A549 (cell line): Measurements from ENCODE around the gene TSPAN16. TPM values are rescaled to one million over a fixed set of nuclear protein-coding genes. Genes with fewer than 3 reads are reported as not detected.
A peak's percentile ranks its signal among the peaks of the same experiment; 100 is the strongest.

Experiments used
- ATAC-seq, 2 experiments: fragments of 200-7000 bp in 1 of 2; fragments of >200 bp in 1 of 2; cut with Nextera tagmentation in 1 of 2; cut with Tn5 transposase in 1 of 2; 3 replicates each; pipeline versions ENCODE4 v1.8.0 to v1.9.1; 2018 to 2020; ENCODE audit warnings: mild to moderate bottlenecking in 1 of 2, moderate library complexity in 1 of 2
- CTCF ChIA-PET: fragments of 300-600 bp; sonication (Branson Sonifier 250); formaldehyde crosslinking; extraction: SDS; loops from one replicate; lab custom pipeline; 2021; ENCODE audit warnings: antibody characterized with exemption, inconsistent platforms; lab: Yijun Ruan, JAX
- POLR2A ChIA-PET: fragments of 350-600 bp; formaldehyde crosslinking; extraction: SDS; loops from one replicate; lab custom pipeline; 2021; ENCODE audit warnings: antibody characterized with exemption, inconsistent platforms; lab: Yijun Ruan, JAX
- DNase-seq, 2 experiments: peaks; one replicate each; pipeline versions ENCODE4 v3.0.0 to v3.0.0-alpha.2; 2011 to 2016; ENCODE audit warnings: low read depth in 1 of 2, low spot score in 1 of 2
- FAIRE-seq: peaks from 2 replicates; lab custom pipeline; 2011; peaks lifted over from hg19 to GRCh38; lab: Jason Lieb, UNC
- H3K27ac ChIP-seq, 2 experiments: fragments of >200 bp; sonication (Bioruptor Twin); formaldehyde crosslinking; 3 replicates each; pipeline ENCODE4 v1.5.1; 2016 to 2017
- H3K4me1 ChIP-seq: fragments of >200 bp; sonication (Bioruptor Twin); formaldehyde crosslinking; 3 replicates; pipeline ENCODE4 v1.6.1; 2016
- H3K4me2 ChIP-seq: fragments of >200 bp; sonication (Bioruptor Twin); formaldehyde crosslinking; 3 replicates; pipeline ENCODE4 v1.6.1; 2016
- H3K4me3 ChIP-seq: fragments of >200 bp; sonication (Bioruptor Twin); formaldehyde crosslinking; 3 replicates; pipeline ENCODE4 v1.5.1; 2016
- H3K9me3 ChIP-seq: fragments of >200 bp; sonication (Bioruptor Twin); formaldehyde crosslinking; 3 replicates; pipeline ENCODE4 v1.6.1; 2016
- CBX2 ChIP-seq: fragments of 200-600 bp; sonication (generic); IDR thresholded peaks from 2 replicates; pipeline ENCODE4 v1.6.1; 2016; ENCODE audit warnings: low read depth, mild to moderate bottlenecking, borderline replicate concordance
- CBX8 ChIP-seq: fragments of 200-600 bp; sonication (generic); IDR thresholded peaks from 2 replicates; pipeline ENCODE4 v1.6.1; 2016
- CEBPB ChIP-seq, 2 experiments: fragments of >200 bp in 1 of 2; sonication (Bioruptor Twin) in 1 of 2; formaldehyde crosslinking in 1 of 2; IDR thresholded peaks; 2 replicates each; pipeline ENCODE4 v1.6.1; 2012 to 2016
- EHMT2 ChIP-seq: fragments of 200-600 bp; sonication (generic); IDR thresholded peaks from 2 replicates; pipeline ENCODE4 v1.6.1; 2016; ENCODE audit warnings: antibody characterized with exemption, low read depth, mild to moderate bottlenecking, moderate library complexity
- EP300 ChIP-seq, 2 experiments: fragments of >200 bp; sonication (Bioruptor Twin); formaldehyde crosslinking; IDR thresholded peaks; 2 replicates in 1 of 2; 3 replicates in 1 of 2; pipeline ENCODE4 v1.6.1; 2016 to 2017
- FOSB ChIP-seq: fragments of 250-450 bp; sonication (Bioruptor Pico); IDR thresholded peaks from 2 replicates; pipeline ENCODE4 v1.5.0; 2020; ENCODE audit warnings: mild to moderate bottlenecking, moderate library complexity
- FOSL2 ChIP-seq, 2 experiments: fragments of 450-650 bp in 1 of 2; fragments of >200 bp in 1 of 2; sonication (Bioruptor Twin) in 1 of 2; formaldehyde crosslinking; IDR thresholded peaks; 2 replicates each; pipeline versions ENCODE4 v1.5.0 to v1.6.1; 2016 to 2020; ENCODE audit warnings: mild to moderate bottlenecking in 1 of 2, moderate library complexity in 1 of 2
- FOXS1 ChIP-seq: fragments of 250-450 bp; sonication (Bioruptor Pico); IDR thresholded peaks from 2 replicates; pipeline ENCODE4 v1.5.0; 2020; ENCODE audit warnings: mild to moderate bottlenecking, moderate library complexity
- GATA3 ChIP-seq: IDR thresholded peaks from 2 replicates; pipeline ENCODE4 v1.6.1; 2012; ENCODE audit warnings: borderline replicate concordance
- HDAC2 ChIP-seq: fragments of 200-600 bp; sonication (generic); IDR thresholded peaks from 2 replicates; pipeline ENCODE4 v1.6.1; 2016
- HEYL ChIP-seq: fragments of 250-450 bp; sonication (Bioruptor Pico); IDR thresholded peaks from 2 replicates; pipeline ENCODE4 v1.8.0; 2021; ENCODE audit warnings: mild to moderate bottlenecking, moderate library complexity
- JUN ChIP-seq, 2 experiments: fragments of >200 bp; sonication (Bioruptor Twin); formaldehyde crosslinking; IDR thresholded peaks; 2 replicates in 1 of 2; 3 replicates in 1 of 2; pipeline ENCODE4 v1.6.1; 2016 to 2017
- KDM1A ChIP-seq: fragments of 200-600 bp; sonication (generic); IDR thresholded peaks from 2 replicates; pipeline ENCODE4 v1.6.1; 2016; ENCODE audit warnings: low read depth, mild to moderate bottlenecking
- NR3C1 ChIP-seq: fragments of >200 bp; sonication (Bioruptor Twin); formaldehyde crosslinking; IDR thresholded peaks from 3 replicates; pipeline ENCODE4 v1.6.1; 2017
- POLR2A ChIP-seq: IDR thresholded peaks from 2 replicates; pipeline ENCODE4 v1.6.1; 2012; ENCODE audit warnings: mild to moderate bottlenecking, low read length
- RAD21 ChIP-seq, 2 experiments: fragments of >200 bp in 1 of 2; sonication (Bioruptor Twin) in 1 of 2; formaldehyde crosslinking in 1 of 2; IDR thresholded peaks in 1 of 2; conservative IDR thresholded peaks in 1 of 2; 2 replicates in 1 of 2; 3 replicates in 1 of 2; pipeline ENCODE4 v1.6.1; 2012 to 2018; ENCODE audit warnings: inconsistent platforms in 1 of 2
- RCOR1 ChIP-seq: fragments of 150-350 bp; IDR thresholded peaks from 2 replicates; pipeline ENCODE4 v1.6.1; 2014; ENCODE audit warnings: antibody characterized with exemption, low read length, low read depth
- RFX5 ChIP-seq: fragments of 450-650 bp; IDR thresholded peaks from 2 replicates; pipeline ENCODE4 v1.7.1; 2014; ENCODE audit warnings: antibody characterized with exemption, mild to moderate bottlenecking, moderate library complexity
- RNF2 ChIP-seq: fragments of 200-600 bp; sonication (generic); IDR thresholded peaks from 2 replicates; pipeline ENCODE4 v1.6.1; 2016; ENCODE audit warnings: low read depth, mild to moderate bottlenecking, antibody characterized with exemption, moderate library complexity, borderline replicate concordance
- ZNF302 ChIP-seq: fragments of 250-450 bp; sonication (Bioruptor Pico); IDR thresholded peaks from 2 replicates; pipeline ENCODE4 v1.9.0; 2021; ENCODE audit warnings: inconsistent platforms, mild to moderate bottlenecking, moderate library complexity
- WGBS: methylation state at CpG from one replicate; pipeline ENCODE4 v1.1.6; 2017; ENCODE audit errors: missing lambda C conversion rate; 5-methylcytosine and 5-hydroxymethylcytosine counted together
- polyA plus RNA-seq, 4 experiments: library from polyadenylated mRNA; depleted of rRNA in 3 of 4; stranded (reverse); fragments of >200 nt; fragmentation: RNase III in 1 of 4; extraction: RNeasy Plus Mini Kit Qiagen cat#74134 plus additional on column Dnase treatment in 1 of 4; gene quantifications; 2 replicates in 3 of 4; 3 replicates in 1 of 4; pipeline ENCODE4 v1.2.3, GENCODE V29; 2011 to 2017
- TF ChIP-seq, protein P1 (sequence below): fragments of >200 bp; sonication (Bioruptor Twin); formaldehyde crosslinking; IDR thresholded peaks from 3 replicates; pipeline ENCODE4 v1.6.1; 2016
- TF ChIP-seq, protein P2 (sequence below): fragments of 200-600 bp; sonication (generic); IDR thresholded peaks from 2 replicates; pipeline ENCODE4 v1.6.1; 2016; ENCODE audit warnings: antibody characterized with exemption, mild to moderate bottlenecking, moderate library complexity
- TF ChIP-seq, protein P3 (sequence below): IDR thresholded peaks from 2 replicates; pipeline ENCODE4 v1.6.1; 2012; ENCODE audit warnings: low read depth, borderline replicate concordance
- TF ChIP-seq, protein P4 (sequence below): IDR thresholded peaks from 2 replicates; pipeline ENCODE4 v1.6.1; 2012
- TF ChIP-seq, protein P5 (sequence below): fragments of >200 bp; sonication (Bioruptor Twin); formaldehyde crosslinking; IDR thresholded peaks from 2 replicates; pipeline ENCODE4 v1.6.1; 2016
- TF ChIP-seq, protein P6 (sequence below): fragments of 250-450 bp; sonication (Bioruptor Pico); IDR thresholded peaks from 2 replicates; pipeline ENCODE4 v1.5.0; 2020; ENCODE audit warnings: low read depth, mild to moderate bottlenecking, moderate library complexity

TSPAN16 gene
- polyA plus RNA-seq, 2 of the 4 experiments (the other 2 are of a cell fraction) = not detected

DNA sequence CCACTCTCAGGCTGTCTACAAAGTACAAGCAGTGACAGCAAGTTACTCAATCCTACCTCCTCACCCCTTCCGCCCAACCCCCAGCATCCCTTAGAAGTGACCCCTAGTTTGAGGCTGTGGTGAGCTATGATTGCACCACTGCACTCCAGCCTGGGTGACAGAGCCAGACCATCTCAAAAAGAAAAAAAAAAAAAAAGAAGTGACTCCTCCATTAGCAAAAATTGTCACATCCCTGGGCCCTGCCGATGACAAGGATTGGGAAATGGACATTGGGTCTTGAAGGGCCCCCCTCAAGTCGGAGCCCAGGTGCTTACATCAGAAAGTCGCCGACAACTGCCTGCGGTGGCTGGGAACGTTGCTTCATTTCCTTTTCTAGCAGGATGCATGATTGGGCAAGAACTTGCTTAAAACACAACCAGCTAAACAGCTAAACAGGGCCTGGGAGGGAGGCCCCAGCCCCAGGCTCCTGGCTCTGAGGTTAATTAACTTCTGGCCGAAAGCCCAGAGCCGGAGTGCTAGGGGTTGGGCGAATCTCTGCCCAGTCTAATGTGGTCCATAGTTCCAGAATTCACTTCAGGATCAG, 28.2 kb downstream of the TSPAN16 start:
- peak overlapping the region; percentile 68 for H3K4me2 ChIP-seq
- no peak for FAIRE-seq
- POLR2A ChIA-PET = interaction anchor here (1.0 to 1.9 kb wide), 4 partner anchors 15 to 57 kb away, joined by 4 to 7 read pairs (median 6); partner anchors contain the start of genes CCDC159, RAB3D and TMEM205

DNA sequence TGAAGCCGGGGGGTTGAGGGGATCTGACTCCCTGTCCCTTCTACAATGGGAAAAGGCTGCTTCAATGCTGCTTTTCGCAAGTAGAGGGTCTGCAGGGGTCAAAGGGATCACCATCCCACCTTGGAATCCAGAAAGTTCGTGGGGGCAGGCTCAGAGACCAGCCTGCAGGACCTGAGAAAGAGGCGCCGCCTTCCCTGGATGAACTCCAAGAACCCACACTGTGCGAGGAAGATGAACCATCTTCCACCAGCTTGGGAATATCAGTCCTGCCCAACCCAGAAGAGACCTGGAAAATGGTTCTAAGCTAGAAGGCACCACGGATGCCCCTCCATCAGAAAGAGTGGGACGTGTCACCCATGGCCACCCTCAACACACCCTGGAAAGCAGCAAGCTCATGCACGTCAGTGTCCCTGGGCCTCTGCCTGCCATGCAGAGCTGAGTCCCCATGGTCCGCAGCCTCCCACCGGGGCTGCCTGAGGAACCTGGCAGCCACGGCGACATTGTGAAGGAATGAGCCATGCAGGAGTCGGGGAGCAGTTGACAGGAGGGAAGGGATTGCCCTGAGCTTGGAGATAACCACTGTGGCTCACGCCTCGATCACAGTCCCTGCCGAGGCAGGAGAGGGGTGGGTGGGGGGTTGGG, 28.9 kb downstream of the TSPAN16 start:
- no peak for TF ChIP-seq RFX5
- no peak for TF ChIP-seq ZNF302
- no peak for TF ChIP-seq GATA3
- TF ChIP-seq FOSL2 (IDR thresholded peaks at IDR 0.05) = no peak
- no peak for TF ChIP-seq FOSL2 (CRISPR knock-in tag; IDR thresholded peaks at IDR 0.05)
- TF ChIP-seq POLR2A = no peak
- no peak for TF ChIP-seq KDM1A
- TF ChIP-seq, protein P1, sequence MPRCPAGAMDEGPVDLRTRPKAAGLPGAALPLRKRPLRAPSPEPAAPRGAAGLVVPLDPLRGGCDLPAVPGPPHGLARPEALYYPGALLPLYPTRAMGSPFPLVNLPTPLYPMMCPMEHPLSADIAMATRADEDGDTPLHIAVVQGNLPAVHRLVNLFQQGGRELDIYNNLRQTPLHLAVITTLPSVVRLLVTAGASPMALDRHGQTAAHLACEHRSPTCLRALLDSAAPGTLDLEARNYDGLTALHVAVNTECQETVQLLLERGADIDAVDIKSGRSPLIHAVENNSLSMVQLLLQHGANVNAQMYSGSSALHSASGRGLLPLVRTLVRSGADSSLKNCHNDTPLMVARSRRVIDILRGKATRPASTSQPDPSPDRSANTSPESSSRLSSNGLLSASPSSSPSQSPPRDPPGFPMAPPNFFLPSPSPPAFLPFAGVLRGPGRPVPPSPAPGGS = no peak
- no peak for TF ChIP-seq NR3C1
- TF ChIP-seq HEYL = no peak
- TF ChIP-seq, protein P2, sequence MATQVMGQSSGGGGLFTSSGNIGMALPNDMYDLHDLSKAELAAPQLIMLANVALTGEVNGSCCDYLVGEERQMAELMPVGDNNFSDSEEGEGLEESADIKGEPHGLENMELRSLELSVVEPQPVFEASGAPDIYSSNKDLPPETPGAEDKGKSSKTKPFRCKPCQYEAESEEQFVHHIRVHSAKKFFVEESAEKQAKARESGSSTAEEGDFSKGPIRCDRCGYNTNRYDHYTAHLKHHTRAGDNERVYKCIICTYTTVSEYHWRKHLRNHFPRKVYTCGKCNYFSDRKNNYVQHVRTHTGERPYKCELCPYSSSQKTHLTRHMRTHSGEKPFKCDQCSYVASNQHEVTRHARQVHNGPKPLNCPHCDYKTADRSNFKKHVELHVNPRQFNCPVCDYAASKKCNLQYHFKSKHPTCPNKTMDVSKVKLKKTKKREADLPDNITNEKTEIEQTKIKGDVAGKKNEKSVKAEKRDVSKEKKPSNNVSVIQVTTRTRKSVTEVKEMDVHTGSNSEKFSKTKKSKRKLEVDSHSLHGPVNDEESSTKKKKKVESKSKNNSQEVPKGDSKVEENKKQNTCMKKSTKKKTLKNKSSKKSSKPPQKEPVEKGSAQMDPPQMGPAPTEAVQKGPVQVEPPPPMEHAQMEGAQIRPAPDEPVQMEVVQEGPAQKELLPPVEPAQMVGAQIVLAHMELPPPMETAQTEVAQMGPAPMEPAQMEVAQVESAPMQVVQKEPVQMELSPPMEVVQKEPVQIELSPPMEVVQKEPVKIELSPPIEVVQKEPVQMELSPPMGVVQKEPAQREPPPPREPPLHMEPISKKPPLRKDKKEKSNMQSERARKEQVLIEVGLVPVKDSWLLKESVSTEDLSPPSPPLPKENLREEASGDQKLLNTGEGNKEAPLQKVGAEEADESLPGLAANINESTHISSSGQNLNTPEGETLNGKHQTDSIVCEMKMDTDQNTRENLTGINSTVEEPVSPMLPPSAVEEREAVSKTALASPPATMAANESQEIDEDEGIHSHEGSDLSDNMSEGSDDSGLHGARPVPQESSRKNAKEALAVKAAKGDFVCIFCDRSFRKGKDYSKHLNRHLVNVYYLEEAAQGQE = no peak
- no peak for TF ChIP-seq FOXS1 (CRISPR knock-in tag)
- no peak for TF ChIP-seq HDAC2
- TF ChIP-seq, protein P3, sequence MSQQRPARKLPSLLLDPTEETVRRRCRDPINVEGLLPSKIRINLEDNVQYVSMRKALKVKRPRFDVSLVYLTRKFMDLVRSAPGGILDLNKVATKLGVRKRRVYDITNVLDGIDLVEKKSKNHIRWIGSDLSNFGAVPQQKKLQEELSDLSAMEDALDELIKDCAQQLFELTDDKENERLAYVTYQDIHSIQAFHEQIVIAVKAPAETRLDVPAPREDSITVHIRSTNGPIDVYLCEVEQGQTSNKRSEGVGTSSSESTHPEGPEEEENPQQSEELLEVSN = no peak
- no peak for TF ChIP-seq RNF2
- no peak for TF ChIP-seq JUN (IDR thresholded peaks at IDR 0.05)
- no peak for TF ChIP-seq FOSB (CRISPR knock-in tag)
- TF ChIP-seq, protein P4, sequence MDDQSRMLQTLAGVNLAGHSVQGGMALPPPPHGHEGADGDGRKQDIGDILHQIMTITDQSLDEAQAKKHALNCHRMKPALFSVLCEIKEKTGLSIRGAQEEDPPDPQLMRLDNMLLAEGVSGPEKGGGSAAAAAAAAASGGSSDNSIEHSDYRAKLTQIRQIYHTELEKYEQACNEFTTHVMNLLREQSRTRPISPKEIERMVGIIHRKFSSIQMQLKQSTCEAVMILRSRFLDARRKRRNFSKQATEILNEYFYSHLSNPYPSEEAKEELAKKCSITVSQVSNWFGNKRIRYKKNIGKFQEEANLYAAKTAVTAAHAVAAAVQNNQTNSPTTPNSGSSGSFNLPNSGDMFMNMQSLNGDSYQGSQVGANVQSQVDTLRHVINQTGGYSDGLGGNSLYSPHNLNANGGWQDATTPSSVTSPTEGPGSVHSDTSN = no peak
- TF ChIP-seq RAD21 (conservative IDR thresholded peaks at IDR 0.05 in 1 of 2, IDR thresholded peaks at IDR 0.05 in 1 of 2) = no peak
- no peak for TF ChIP-seq RCOR1
- TF ChIP-seq CBX2 = no peak
- Histone ChIP-seq H3K4me2 (peak overlapping the region; percentile 68), H3K4me3 (no peak overlapping the region), H3K9me3 (no peaks in the 10 kb centered on the region), H3K27ac (peak overlapping the region; percentile 79 to 89), H3K4me1 (peaks cover 33% of the 10 kb centered on the region)
- DNase-seq (no peak), ATAC-seq (peak; percentile 25 to 54; a peak in 3 of 6 replicates), FAIRE-seq (no peak)
- POLR2A ChIA-PET = interaction anchor here (1.0 to 1.9 kb wide), 4 partner anchors 15 to 57 kb away, joined by 4 to 7 read pairs (median 6); partner anchors contain the start of genes CCDC159, RAB3D and TMEM205
- WGBS = 81% methylated on average over 11 of the region's 17 CpGs
- CTCF ChIA-PET = interaction anchor here (0.8 to 1.8 kb wide), 5 partner anchors 29 to 158 kb away, joined by 3 to 6 read pairs (median 4); partner anchors contain the start of gene TSPAN16

More for the DNA sequence above, 28.2 kb downstream of the TSPAN16 start:
- Histone ChIP-seq H3K4me1 (peaks cover 39% of the 10 kb centered on the region), H3K27ac (peak overlapping the region; percentile 79 to 89), H3K9me3 (no peaks in the 10 kb centered on the region), H3K4me3 (no peak overlapping the region)
- CTCF ChIA-PET = interaction anchor here (0.7 to 1.8 kb wide), 7 partner anchors 29 to 160 kb away, joined by 3 to 6 read pairs (median 3); partner anchors contain the start of gene TSPAN16
- WGBS = 17% methylated on average over 10 of the region's 10 CpGs
- ATAC-seq = peak; percentile 84 to 86; a peak in 5 of 6 replicates
- DNase-seq = peak in 1 of 2 experiments; percentile 74
- TF ChIP-seq EP300 (IDR thresholded peaks at IDR 0.05) = peak; percentile 41 to 48; a peak in 1 of 5 replicates
- TF ChIP-seq, protein P5, sequence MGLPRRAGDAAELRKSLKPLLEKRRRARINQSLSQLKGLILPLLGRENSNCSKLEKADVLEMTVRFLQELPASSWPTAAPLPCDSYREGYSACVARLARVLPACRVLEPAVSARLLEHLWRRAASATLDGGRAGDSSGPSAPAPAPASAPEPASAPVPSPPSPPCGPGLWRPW = no peak
- TF ChIP-seq EHMT2 = no peak
- no peak for TF ChIP-seq CBX8
- TF ChIP-seq CEBPB (IDR thresholded peaks at IDR 0.05) = peak; percentile 83 to 93
- TF ChIP-seq JUN (IDR thresholded peaks at IDR 0.05) = peak; percentile 51 to 65; a peak in 3 of 5 replicates
- TF ChIP-seq, protein P6, sequence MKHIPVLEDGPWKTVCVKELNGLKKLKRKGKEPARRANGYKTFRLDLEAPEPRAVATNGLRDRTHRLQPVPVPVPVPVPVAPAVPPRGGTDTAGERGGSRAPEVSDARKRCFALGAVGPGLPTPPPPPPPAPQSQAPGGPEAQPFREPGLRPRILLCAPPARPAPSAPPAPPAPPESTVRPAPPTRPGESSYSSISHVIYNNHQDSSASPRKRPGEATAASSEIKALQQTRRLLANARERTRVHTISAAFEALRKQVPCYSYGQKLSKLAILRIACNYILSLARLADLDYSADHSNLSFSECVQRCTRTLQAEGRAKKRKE (CRISPR knock-in tag) = no peak
